DMS53 (cell line): Measurements from ENCODE around the gene CELA2A.
"Not testable (repeated sequence)": the region's sequence is repeated elsewhere in the genome, so short reads cannot be mapped to it uniquely, and the experiment has no call there.

ENCODE experiments used
- DNase-seq: peaks from one replicate; lab custom pipeline; 2025; lab: John Stamatoyannopoulos, UW

CELA2A gene

GRCh38 chr1:15425521-15425920 lies 31.0 kb upstream of the CELA2A start:
- peak; percentile 23 for DNase-seq

GRCh38 chr1:15425958-15426357 lies 30.6 kb upstream of the CELA2A start:
- peak; percentile 26 for DNase-seq

GRCh38 chr1:15426492-15427279 lies 29.8 kb upstream of the CELA2A start:
- peak; percentile 53 for DNase-seq

- DNase-seq = no peak
Measured at GRCh38 chr1:15427280-15427666, 29.3 kb upstream of the CELA2A start.

- DNase-seq = not testable (repeated sequence)
Measured at GRCh38 chr1:15428252-15428651, 28.3 kb upstream of the CELA2A start.

GRCh38 chr1:15428815-15429435 lies 27.6 kb upstream of the CELA2A start:
- no peak for DNase-seq

GRCh38 chr1:15429701-15430149 lies 26.8 kb upstream of the CELA2A start:
- DNase-seq = peak; percentile 27

GRCh38 chr1:15430787-15431570 lies 25.6 kb upstream of the CELA2A start:
- DNase-seq = peak; percentile 76

- peak; percentile 59 for DNase-seq
Measured at GRCh38 chr1:15431571-15431948, 25.0 kb upstream of the CELA2A start.

GRCh38 chr1:15432324-15432723 lies 24.2 kb upstream of the CELA2A start:
- DNase-seq = peak; percentile 86

- no peak for DNase-seq
Measured at GRCh38 chr1:15433471-15433870, 23.1 kb upstream of the CELA2A start.

- not testable (repeated sequence) for DNase-seq
Measured at GRCh38 chr1:15434739-15435138, 21.8 kb upstream of the CELA2A start.

GRCh38 chr1:15435239-15436077 lies 21.1 kb upstream of the CELA2A start:
- no peak for DNase-seq

GRCh38 chr1:15436881-15437442 lies 19.6 kb upstream of the CELA2A start:
- DNase-seq = peak; percentile 27

GRCh38 chr1:15439325-15439724 lies 17.2 kb upstream of the CELA2A start:
- no peak for DNase-seq

GRCh38 chr1:15440357-15440756 lies 16.2 kb upstream of the CELA2A start:
- no peak for DNase-seq

- DNase-seq = no peak
Measured at GRCh38 chr1:15441247-15441646, 15.3 kb upstream of the CELA2A start.

- no peak for DNase-seq
Measured at GRCh38 chr1:15442119-15442518, 14.4 kb upstream of the CELA2A start.

GRCh38 chr1:15442759-15443158 lies 13.8 kb upstream of the CELA2A start:
- no peak for DNase-seq

GRCh38 chr1:15443281-15443680 lies 13.3 kb upstream of the CELA2A start:
- peak; percentile 75 for DNase-seq
